Posterior vena cava (tissue), 2 donors: ENCODE measurements around the gene NRG2. TPM values are rescaled to one million over a fixed set of nuclear protein-coding genes. Genes with fewer than 3 reads are reported as not detected.

ENCODE experiments used
- DNase-seq: peaks from one replicate; pipeline ENCODE4 v3.0.0-alpha.2; 2020; ENCODE audit warnings: low spot score
- intact Hi-C, 2 donors: fragments of 100-400 bp; cut with DNase I; formaldehyde crosslinking; loops; one replicate each; pipeline versions ENCODE4 v1.14.1 to v1.14.2; 2022 to 2023
- total RNA-seq, 2 donors: library from RNA; stranded (reverse); fragmentation: NEBNext Ultra II Directional; extraction: Animal tissue kit (Norgen Biotek cat#: 25700); gene quantifications; one replicate each; pipeline ENCODE4 v1.2.1, GENCODE V29; 2021
- donor health status: DM: yes; HTN: yes; CAD: no.
- donor health status: DM: yes; HTN: yes; CAD: no.

NRG2 gene
- total RNA-seq, 2 donors from 2014 or later = 0.51 to 0.90 TPM

DNA sequence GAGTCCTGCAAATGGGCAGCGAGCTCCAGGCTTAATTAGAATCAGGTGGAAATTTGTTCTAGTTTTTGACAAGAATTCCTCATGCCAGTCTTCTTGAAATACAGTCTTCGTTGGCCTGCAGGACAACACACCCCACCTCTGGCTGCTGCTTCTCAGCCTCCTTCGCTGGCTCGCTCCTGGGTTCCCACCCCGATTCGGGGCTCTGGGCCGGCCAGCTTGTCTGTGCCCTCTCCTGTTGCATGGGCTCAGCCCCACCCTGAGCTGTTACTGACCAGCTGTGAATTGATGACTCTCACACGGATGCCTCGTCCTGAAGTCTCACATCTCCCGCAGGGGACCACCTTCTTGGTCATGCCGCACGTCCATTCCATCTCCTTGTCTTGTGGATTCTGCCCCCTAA, 226.5 kb downstream of the NRG2 start:
- peak; percentile 52 for DNase-seq
- intact Hi-C loops = no loop called here

DNA sequence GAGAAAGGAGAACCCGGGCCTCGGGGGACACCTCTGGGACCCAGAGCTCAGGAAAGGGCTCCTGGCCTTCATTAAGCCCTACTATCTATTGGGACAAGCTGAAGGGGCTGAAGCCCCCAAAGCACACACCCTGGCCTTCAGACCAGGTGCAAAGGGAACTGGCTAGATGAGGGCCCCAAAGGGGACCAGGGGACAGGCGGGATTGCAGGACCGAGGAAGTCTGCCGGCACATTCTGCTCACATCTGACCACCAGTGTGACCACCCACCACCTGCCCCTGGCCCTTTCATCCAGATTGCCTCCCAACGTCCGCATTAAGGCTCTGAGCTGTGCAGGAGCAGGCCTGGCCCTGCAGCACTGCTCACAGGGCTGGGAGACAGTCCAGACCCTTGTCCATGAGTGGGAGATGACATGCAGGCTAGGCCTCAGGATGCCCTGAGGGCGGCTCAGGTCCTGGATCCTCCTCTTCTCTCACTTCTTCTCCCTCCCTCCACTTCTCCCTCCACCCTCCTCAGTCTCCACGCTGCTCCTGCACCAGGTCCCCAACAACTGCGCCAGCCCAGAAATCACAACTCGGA, 228.3 kb downstream of the NRG2 start:
- intact Hi-C loops = no loop called here
- DNase-seq = peak; percentile 45

DNA sequence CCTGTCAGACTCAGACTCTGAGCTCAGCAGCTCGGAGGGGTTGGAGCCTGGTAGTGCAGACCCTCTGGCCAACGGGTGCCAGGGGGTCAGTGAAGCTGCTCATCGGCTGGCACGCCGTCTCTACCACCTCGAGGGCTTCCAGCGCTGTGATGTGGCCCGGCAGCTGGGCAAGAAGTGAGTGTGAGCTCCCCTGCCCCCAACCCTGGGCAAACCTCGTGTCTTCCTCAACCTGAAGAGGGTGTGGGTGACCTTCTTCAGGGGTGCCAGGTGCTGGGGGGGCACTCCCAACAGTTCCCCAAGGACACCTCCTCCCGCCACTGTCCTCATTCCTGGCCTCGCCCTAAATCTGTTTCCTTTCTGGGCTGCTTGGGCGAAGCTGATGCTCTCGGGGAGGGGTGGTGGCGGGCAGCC, 228.9 kb downstream of the NRG2 start:
- intact Hi-C loops = no loop called here
- peak; percentile 67 for DNase-seq

GRCh38 chr5:139812836-139813805, 230.0 kb downstream of the NRG2 start:
- intact Hi-C loops = no loop called here
- DNase-seq = peak; percentile 58

- intact Hi-C loops = no loop called here
- peak; percentile 55 for DNase-seq
Measured at GRCh38 chr5:139812323-139812722, 230.8 kb downstream of the NRG2 start.

GRCh38 chr5:139811274-139811607, 231.9 kb downstream of the NRG2 start:
- intact Hi-C loops = no loop called here
- DNase-seq = peak; percentile 36

GRCh38 chr5:139810341-139811273, 232.5 kb downstream of the NRG2 start:
- intact Hi-C loops = no loop called here
- DNase-seq = peak; percentile 61

GRCh38 chr5:139809331-139809810, 233.7 kb downstream of the NRG2 start:
- intact Hi-C loops = no loop called here
- DNase-seq = peak; percentile 41

GRCh38 chr5:139808481-139809330, 234.4 kb downstream of the NRG2 start:
- intact Hi-C loops = no loop called here
- peak; percentile 76 for DNase-seq

- intact Hi-C loops = no loop called here
- DNase-seq = peak; percentile 29
Measured at GRCh38 chr5:139807647-139808030, 235.5 kb downstream of the NRG2 start.

- intact Hi-C loops = no loop called here
- peak; percentile 50 for DNase-seq
Measured at GRCh38 chr5:139806726-139807646, 236.1 kb downstream of the NRG2 start.

DNA sequence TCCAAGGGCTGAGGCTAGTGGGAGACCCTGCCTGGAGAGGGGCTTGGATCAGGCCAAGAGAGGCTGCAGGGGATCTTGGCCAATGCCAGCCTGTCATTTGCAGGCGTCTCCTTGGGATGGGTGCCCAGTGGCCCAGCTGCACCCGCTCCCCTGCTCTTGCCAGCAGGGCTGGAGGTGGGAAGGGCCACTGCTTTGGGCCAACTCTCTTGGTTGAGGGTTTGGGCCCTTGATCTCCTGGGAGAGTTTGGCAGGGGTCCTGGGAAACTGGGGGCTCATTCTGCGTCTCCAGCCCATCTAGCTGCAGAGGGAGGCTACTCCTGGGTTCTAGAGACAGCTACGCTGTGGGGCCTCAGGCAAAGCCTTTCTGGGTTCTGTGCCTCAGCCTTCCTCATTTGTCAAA, 237.0 kb downstream of the NRG2 start:
- no peak for DNase-seq
- intact Hi-C loops = no loop called here

DNA sequence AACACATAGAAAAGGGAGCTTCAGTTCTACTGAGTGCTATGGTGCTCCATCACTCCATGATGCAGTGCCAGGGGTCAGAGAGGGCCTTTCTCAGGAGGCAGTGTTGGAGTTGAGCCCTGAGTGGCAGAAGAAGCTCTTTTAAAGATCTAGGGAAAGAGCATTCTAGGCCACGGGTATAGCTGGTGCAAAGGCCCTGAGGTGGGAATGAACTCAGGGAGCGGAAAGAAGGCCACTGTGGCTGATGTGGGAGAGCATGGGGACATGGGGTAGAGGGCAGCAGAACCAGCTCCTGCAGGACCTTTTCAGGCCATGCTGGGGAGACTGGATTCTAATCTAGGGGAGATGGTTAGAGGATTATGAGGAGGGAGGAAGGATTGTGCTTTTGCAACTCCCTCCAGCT, 237.6 kb downstream of the NRG2 start:
- intact Hi-C loops = no loop called here
- DNase-seq = no peak

DNA sequence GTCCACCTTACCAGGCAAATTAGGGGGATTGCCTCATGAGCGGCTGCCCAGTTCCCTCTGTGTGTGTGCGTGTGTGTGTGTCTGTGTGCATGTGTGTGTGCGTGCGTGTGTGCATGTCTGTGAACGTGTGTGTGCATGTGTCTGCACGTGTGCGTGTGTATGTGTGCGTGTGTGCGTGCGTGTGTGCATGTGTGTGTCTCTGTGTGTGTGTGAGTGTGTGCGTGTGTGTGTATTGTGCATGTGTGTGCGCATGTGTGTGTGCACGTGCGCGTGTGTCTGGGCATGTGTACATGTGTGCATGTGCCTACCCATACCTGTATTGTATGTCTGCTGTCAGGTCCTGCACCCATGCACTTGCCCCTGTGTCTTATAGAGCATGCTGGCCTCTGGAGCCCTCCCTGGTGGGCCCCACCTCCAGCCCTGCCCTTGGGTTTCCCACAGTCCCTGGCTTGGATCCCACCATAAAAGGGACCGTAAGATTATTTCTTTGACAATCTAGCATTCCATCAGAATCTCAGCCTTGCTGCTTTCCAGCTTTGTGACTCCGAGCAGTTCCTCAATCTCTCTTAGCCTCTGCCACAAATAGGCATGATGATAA, 238.2 kb downstream of the NRG2 start:
- DNase-seq = no peak
- intact Hi-C loops = no loop called here

- DNase-seq = no peak
- intact Hi-C loops = no loop called here
Measured at GRCh38 chr5:139803978-139804377, 239.1 kb downstream of the NRG2 start.

- no peak for DNase-seq
- intact Hi-C loops = no loop called here
Measured at GRCh38 chr5:139799359-139799758, 243.7 kb downstream of the NRG2 start.

GRCh38 chr5:139798883-139799282, 244.2 kb downstream of the NRG2 start:
- intact Hi-C loops = no loop called here
- no peak for DNase-seq
